ENCODE measurements around the gene GDF7.

- no peak for TF ChIP-seq ZNF274 (IDR thresholded peaks at IDR 0.05; ENCODE audit: insufficient read depth, insufficient read length)
- no peak for TF ChIP-seq ATF7 (IDR thresholded peaks at IDR 0.05; ENCODE audit: low read depth)
- TF ChIP-seq CREB1 (IDR thresholded peaks at IDR 0.05; ENCODE audit: low read depth) = no peak
- TF ChIP-seq SPI1 (IDR thresholded peaks at IDR 0.05; ENCODE audit: borderline replicate concordance, insufficient read depth, low read depth, low read length) = no peak
- no peak for TF ChIP-seq EP300 (IDR thresholded peaks at IDR 0.05; ENCODE audit: borderline replicate concordance in 1 of 2, control insufficient read depth in 1 of 2, low read depth in 2 of 2, low read length in 2 of 2)
- TF ChIP-seq NFYB (IDR thresholded peaks at IDR 0.05; ENCODE audit: insufficient read depth, low read depth, low read length) = no peak
- no peak for TF ChIP-seq POLR2A (IDR thresholded peaks at IDR 0.05; ENCODE audit: low read depth, low read length)
- TF ChIP-seq CTCF (IDR thresholded peaks at IDR 0.05 in 2 of 3, conservative IDR thresholded peaks at IDR 0.05 in 1 of 3; ENCODE audit: control insufficient read depth in 2 of 3, extremely low read depth in 1 of 3, insufficient read depth in 1 of 3, low read depth in 3 of 3, low read length in 3 of 3) = no peak
- TF ChIP-seq ATF3 (IDR thresholded peaks at IDR 0.05; ENCODE audit: borderline replicate concordance, extremely low read depth, low read depth, low read length) = no peak
- TF ChIP-seq JUND (IDR thresholded peaks at IDR 0.05; ENCODE audit: low read depth, low read length) = no peak
- no peak for TF ChIP-seq CREM (IDR thresholded peaks at IDR 0.05; ENCODE audit: low read depth)
- no peak for TF ChIP-seq ZBTB33 (IDR thresholded peaks at IDR 0.05)
- TF ChIP-seq CHD2 (IDR thresholded peaks at IDR 0.05; ENCODE audit: borderline replicate concordance, low read depth, low read length) = no peak
- TF ChIP-seq SREBF2 (IDR thresholded peaks at IDR 0.05; ENCODE audit: low read length) = no peak
Measured at GRCh38 chr2:20656561-20656960, 10.4 kb upstream of the GDF7 start.
